ENCODE results near the gene PRPF6. TPM values are rescaled to one million over a fixed set of nuclear protein-coding genes. Genes with fewer than 3 reads are reported as not detected.

PRPF6 gene
- total RNA-seq, 1 experiment from 2014 or later: 88.4 TPM

DNA sequence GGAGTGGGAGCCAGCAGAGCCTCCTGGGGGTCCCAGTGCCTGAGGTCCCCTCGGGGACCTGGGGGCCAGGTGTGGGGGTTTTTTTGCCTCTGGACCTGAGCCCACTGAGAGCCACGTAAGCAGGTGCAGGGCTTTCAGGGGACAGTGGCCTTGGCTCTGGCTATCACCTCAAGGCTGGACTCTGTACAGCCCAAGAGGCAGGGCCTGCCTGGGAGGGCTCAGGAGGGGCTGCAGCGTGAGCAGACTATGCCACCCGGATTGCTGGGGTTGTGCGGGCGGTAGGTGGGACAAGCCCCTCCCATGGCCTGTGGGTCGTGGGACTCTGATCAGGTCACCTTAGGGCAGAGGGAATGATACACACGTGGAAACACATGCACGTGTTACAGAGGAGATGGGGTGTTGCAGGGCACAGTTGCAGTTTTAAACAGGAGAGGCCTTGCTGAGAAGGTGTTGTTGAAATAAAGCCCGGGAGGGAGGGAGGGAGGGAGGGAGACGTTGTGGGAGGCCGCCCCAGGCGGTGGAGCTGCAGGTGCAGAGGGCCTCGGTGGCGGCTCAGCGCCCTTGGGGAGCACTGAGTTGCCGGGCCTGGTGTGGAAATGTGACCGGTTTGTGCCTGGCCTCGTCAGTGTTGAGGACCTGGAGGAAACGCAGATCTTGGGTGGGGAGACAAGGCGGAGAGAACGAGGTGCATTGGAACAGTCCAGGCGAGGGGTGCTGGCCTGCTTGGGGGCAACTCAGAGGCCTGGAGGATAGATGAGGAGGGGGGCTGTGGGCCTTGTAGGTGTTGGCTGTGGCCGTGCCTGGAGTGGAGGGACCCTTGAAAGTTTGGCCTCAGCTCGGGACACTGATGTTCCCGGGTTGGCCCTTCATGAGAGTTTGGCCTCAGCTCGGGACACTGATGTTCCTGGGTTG is 84.4 kb downstream of the PRPF6 start:
- H3K27ac ChIP-seq (ENCODE audit: low read length): no peak overlapping the region
- CTCF ChIA-PET: no interaction called here
- BruUV-seq (replicated peaks): no TSS peak
- no peak for ATAC-seq
- no peaks in the 10 kb centered on the region for H3K36me3 ChIP-seq (ENCODE audit: control insufficient read depth, insufficient read depth, low read length)
- DNase-seq (ENCODE audit: low read depth, low spot score): no peak
- H3K4me1 ChIP-seq (ENCODE audit: control insufficient read depth, insufficient read depth, low read length): peaks cover 30% of the 10 kb centered on the region
- in situ Hi-C loops (cut with HindIII; ENCODE audit: low pct_unique_long_range_greater_than_20kb, low sequenced_read_pairs): no loop called here
- no peaks in the 10 kb centered on the region for H3K9me3 ChIP-seq (ENCODE audit: control insufficient read depth, insufficient read depth, low read depth, low read length)
- POLR2A ChIA-PET: no interaction called here
- H3K27me3 ChIP-seq (ENCODE audit: control insufficient read depth, insufficient read depth, low read length): no peaks in the 10 kb centered on the region
- intact Hi-C loops (cut with micrococcal nuclease; ENCODE audit: unreplicated experiment): no loop called here
- TF ChIP-seq POLR2AphosphoS5 (IDR thresholded peaks at IDR 0.05; ENCODE audit: low read depth, low read length) (no peak), REST (IDR thresholded peaks at IDR 0.05; ENCODE audit: insufficient read depth in 1 of 2, low read depth in 2 of 2, low read length in 1 of 2) (no peak), TCF7L2 (IDR thresholded peaks at IDR 0.05; ENCODE audit: low read depth, low read length) (no peak), SIN3A (IDR thresholded peaks at IDR 0.05; ENCODE audit: borderline replicate concordance, insufficient read depth, low read depth, low read length) (no peak)
- TF ChIP-seq, protein P1, sequence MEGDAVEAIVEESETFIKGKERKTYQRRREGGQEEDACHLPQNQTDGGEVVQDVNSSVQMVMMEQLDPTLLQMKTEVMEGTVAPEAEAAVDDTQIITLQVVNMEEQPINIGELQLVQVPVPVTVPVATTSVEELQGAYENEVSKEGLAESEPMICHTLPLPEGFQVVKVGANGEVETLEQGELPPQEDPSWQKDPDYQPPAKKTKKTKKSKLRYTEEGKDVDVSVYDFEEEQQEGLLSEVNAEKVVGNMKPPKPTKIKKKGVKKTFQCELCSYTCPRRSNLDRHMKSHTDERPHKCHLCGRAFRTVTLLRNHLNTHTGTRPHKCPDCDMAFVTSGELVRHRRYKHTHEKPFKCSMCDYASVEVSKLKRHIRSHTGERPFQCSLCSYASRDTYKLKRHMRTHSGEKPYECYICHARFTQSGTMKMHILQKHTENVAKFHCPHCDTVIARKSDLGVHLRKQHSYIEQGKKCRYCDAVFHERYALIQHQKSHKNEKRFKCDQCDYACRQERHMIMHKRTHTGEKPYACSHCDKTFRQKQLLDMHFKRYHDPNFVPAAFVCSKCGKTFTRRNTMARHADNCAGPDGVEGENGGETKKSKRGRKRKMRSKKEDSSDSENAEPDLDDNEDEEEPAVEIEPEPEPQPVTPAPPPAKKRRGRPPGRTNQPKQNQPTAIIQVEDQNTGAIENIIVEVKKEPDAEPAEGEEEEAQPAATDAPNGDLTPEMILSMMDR (IDR thresholded peaks at IDR 0.05): no peak
- no peak overlapping the region for H3K4me3 ChIP-seq (ENCODE audit: low read depth in 2 of 2, low read length in 2 of 2)

DNA sequence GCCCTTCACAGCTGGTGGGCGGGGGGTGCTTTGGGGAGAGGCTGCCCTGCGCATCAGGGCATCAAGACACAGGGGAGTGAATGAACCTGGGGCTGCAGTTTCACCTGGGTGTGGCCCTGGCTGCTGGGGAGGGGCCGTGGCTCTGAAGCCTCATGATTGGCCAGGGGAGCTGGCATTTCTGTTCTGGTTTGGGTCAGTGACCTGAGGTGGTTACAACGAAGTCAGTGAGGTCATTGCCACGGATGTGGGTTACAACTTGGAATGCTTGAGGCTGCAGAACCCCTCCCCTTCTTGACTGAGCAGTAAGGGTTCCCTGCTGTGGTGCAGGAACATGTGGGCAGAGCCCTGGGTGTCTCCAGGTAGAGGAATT is 85.0 kb downstream of the PRPF6 start:
- Histone ChIP-seq H3K9me3 (ENCODE audit: control insufficient read depth, insufficient read depth, low read depth, low read length) (no peaks in the 10 kb centered on the region), H3K36me3 (ENCODE audit: control insufficient read depth, insufficient read depth, low read length) (no peaks in the 10 kb centered on the region), H3K27me3 (ENCODE audit: control insufficient read depth, insufficient read depth, low read length) (no peaks in the 10 kb centered on the region), H3K4me3 (ENCODE audit: low read depth in 2 of 2, low read length in 2 of 2) (no peak overlapping the region), H3K27ac (ENCODE audit: low read length) (no peak overlapping the region), H3K4me1 (ENCODE audit: control insufficient read depth, insufficient read depth, low read length) (peaks cover 30% of the 10 kb centered on the region)
- ChIA-PET CTCF (no interaction called here), POLR2A (no interaction called here)
- in situ Hi-C loops (cut with HindIII; ENCODE audit: low pct_unique_long_range_greater_than_20kb, low sequenced_read_pairs) (no loop called here), intact Hi-C loops (cut with micrococcal nuclease; ENCODE audit: unreplicated experiment) (no loop called here)
- BruUV-seq (replicated peaks): no TSS peak
- DNase-seq (ENCODE audit: low read depth, low spot score): peak; percentile 53
- ATAC-seq: no peak
- TF ChIP-seq REST (IDR thresholded peaks at IDR 0.05; ENCODE audit: insufficient read depth in 1 of 2, low read depth in 2 of 2, low read length in 1 of 2) (no peak), TCF7L2 (IDR thresholded peaks at IDR 0.05; ENCODE audit: low read depth, low read length) (no peak), POLR2AphosphoS5 (IDR thresholded peaks at IDR 0.05; ENCODE audit: low read depth, low read length) (no peak), SIN3A (IDR thresholded peaks at IDR 0.05; ENCODE audit: borderline replicate concordance, insufficient read depth, low read depth, low read length) (no peak)
- TF ChIP-seq, protein P1 (IDR thresholded peaks at IDR 0.05): no peak
